ENCODE results near the gene FCER2. TPM values are rescaled to one million over a fixed set of nuclear protein-coding genes. Genes with fewer than 3 reads are reported as not detected.

Gene FCER2
- polyA plus RNA-seq, 3 donors, result 0.22 to 0.39 (median 0.38) TPM

GRCh38 chr19:7736148-7736547, 34.2 kb upstream of the FCER2 start:
- H3K27ac ChIP-seq (ENCODE audit: low read depth, low read length), result no peak overlapping the region
- WGBS, 3 donors, result 38 to 67% (median 43%) methylated on average over 1 of the region's 1 CpG

- no peak overlapping the region for H3K27ac ChIP-seq (ENCODE audit: low read depth, low read length)
- WGBS, 3 donors, result 38 to 46% (median 42%) methylated on average over 10 to 12 of the region's 12 CpGs
These were observed 32.6 kb upstream of the FCER2 start for GRCh38 chr19:7734220-7735203.

GRCh38 chr19:7733376-7733775, 31.4 kb upstream of the FCER2 start:
- WGBS, 3 donors, result 73 to 83% (median 75%) methylated on average over 6 of the region's 6 CpGs
- no peak overlapping the region for H3K27ac ChIP-seq (ENCODE audit: low read depth, low read length)

- H3K27ac ChIP-seq (ENCODE audit: low read depth, low read length), result no peak within 1 kb of the TSS
- 54 to 66% (median 56%) methylated on average over 9 of the region's 9 CpGs for WGBS, 3 donors
These were observed 30.1 kb upstream of the FCER2 start, which contains the start of gene CLEC4G for GRCh38 chr19:7732045-7732444. Gene CLEC4G, minus strand, starts transcription at chr19:7732110. Its CDS starts 8 bp downstream, at chr19:7732102.

- H3K27ac ChIP-seq (ENCODE audit: low read depth, low read length), result no peak overlapping the region
- 71 to 81% (median 76%) methylated on average over 5 of the region's 5 CpGs for WGBS, 3 donors
These were observed 29.7 kb upstream of the FCER2 start for GRCh38 chr19:7731615-7732014.

- WGBS, 3 donors, result 46 to 68% (median 62%) methylated on average over 39 of the region's 39 CpGs
- H3K27ac ChIP-seq (ENCODE audit: low read depth, low read length), result no peak overlapping the region
These were observed 29.3 kb upstream of the FCER2 start for GRCh38 chr19:7731218-7731595.

GRCh38 chr19:7730286-7731217, 28.6 kb upstream of the FCER2 start:
- WGBS, 3 donors, result 2 to 6% (median 5%) methylated on average over 58 to 78 of the region's 78 CpGs
- H3K27ac ChIP-seq (ENCODE audit: low read depth, low read length), result no peak overlapping the region

GRCh38 chr19:7729831-7730285, 27.9 kb upstream of the FCER2 start:
- 4 to 9% (median 6%) methylated on average over 26 to 34 of the region's 34 CpGs for WGBS, 3 donors
- no peak overlapping the region for H3K27ac ChIP-seq (ENCODE audit: low read depth, low read length)

- WGBS, 3 donors, result 12 to 16% (median 13%) methylated on average over 16 of the region's 16 CpGs
- no peak overlapping the region for H3K27ac ChIP-seq (ENCODE audit: low read depth, low read length)
These were observed 27.3 kb upstream of the FCER2 start for GRCh38 chr19:7729211-7729610.

GRCh38 chr19:7725791-7726190, 23.9 kb upstream of the FCER2 start:
- no peak overlapping the region for H3K27ac ChIP-seq (ENCODE audit: low read depth, low read length)
- WGBS, 3 donors, result 60 to 80% (median 72%) methylated on average over 2 of the region's 2 CpGs

- H3K27ac ChIP-seq (ENCODE audit: low read depth, low read length), result no peak overlapping the region
- WGBS, 3 donors, result 34 to 56% (median 52%) methylated on average over 5 of the region's 5 CpGs
These were observed 20.3 kb upstream of the FCER2 start for GRCh38 chr19:7722231-7722651.

- H3K27ac ChIP-seq (ENCODE audit: low read depth, low read length), result no peak overlapping the region
- 70 to 80% (median 74%) methylated on average over 6 of the region's 6 CpGs for WGBS, 3 donors
These were observed 18.4 kb upstream of the FCER2 start for GRCh38 chr19:7720351-7720750.

GRCh38 chr19:7718668-7719067, 16.7 kb upstream of the FCER2 start:
- H3K27ac ChIP-seq (ENCODE audit: low read depth, low read length), result no peak overlapping the region
- WGBS, 3 donors, result 34 to 52% (median 41%) methylated on average over 8 of the region's 8 CpGs

GRCh38 chr19:7716762-7717161, 14.8 kb upstream of the FCER2 start:
- no peak overlapping the region for H3K27ac ChIP-seq (ENCODE audit: low read depth, low read length)
- 43 to 79% (median 78%) methylated on average over 1 of the region's 1 CpG for WGBS, 3 donors

GRCh38 chr19:7715671-7716070, 13.7 kb upstream of the FCER2 start:
- 69 to 77% (median 69%) methylated on average over 1 of the region's 1 CpG for WGBS, 3 donors
- no peak overlapping the region for H3K27ac ChIP-seq (ENCODE audit: low read depth, low read length)

GRCh38 chr19:7710616-7711015, 8.7 kb upstream of the FCER2 start:
- 65 to 79% (median 67%) methylated on average over 5 of the region's 5 CpGs for WGBS, 3 donors
- H3K27ac ChIP-seq (ENCODE audit: low read depth, low read length), result no peak overlapping the region

GRCh38 chr19:7709932-7710460, 8.1 kb upstream of the FCER2 start:
- H3K27ac ChIP-seq (ENCODE audit: low read depth, low read length), result no peak overlapping the region
- WGBS, 3 donors, result 59 to 76% (median 76%) methylated on average over 9 to 10 of the region's 10 CpGs

GRCh38 chr19:7706955-7707456, 5.1 kb upstream of the FCER2 start:
- H3K27ac ChIP-seq (ENCODE audit: low read depth, low read length), result no peak overlapping the region
- 44 to 56% (median 55%) methylated on average over 8 of the region's 8 CpGs for WGBS, 3 donors
